ENCODE measurements around the gene CPN2.

DNA sequence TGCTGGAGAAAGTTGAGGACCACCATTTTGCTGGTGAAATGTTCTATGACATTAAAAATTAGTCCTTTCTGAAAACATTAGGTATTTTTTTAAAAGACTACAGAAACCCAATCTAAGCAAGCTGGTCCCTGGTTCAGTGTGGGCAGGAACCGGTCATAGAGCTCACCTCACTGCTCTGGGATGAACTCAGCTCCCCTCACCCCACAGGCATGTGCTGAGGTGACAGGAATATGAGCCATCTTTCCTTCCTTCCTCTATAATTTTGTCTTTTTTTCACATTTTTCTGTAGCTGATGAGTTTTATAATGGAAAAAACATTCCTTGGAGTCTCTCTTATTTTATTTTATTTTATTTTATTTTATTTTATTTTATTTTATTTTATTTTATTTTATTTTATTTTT is 26.6 kb upstream of the CPN2 start:
- no peak for TF ChIP-seq EZH2phosphoT487 (IDR thresholded peaks at IDR 0.05; ENCODE audit: unreplicated experiment)
- no peak for TF ChIP-seq ZNF114 (CRISPR knock-in tag; IDR thresholded peaks at IDR 0.05)
- TF ChIP-seq CTCF (conservative IDR thresholded peaks at IDR 0.05; ENCODE audit: low read depth in 2 of 2): no peak
- TF ChIP-seq POLR2AphosphoS5 (IDR thresholded peaks at IDR 0.05; ENCODE audit: low read depth): no peak
- no peak for TF ChIP-seq EZH2 (IDR thresholded peaks at IDR 0.05; ENCODE audit: low read depth, unreplicated experiment)
- TF ChIP-seq ZNF331 (CRISPR knock-in tag; IDR thresholded peaks at IDR 0.05; ENCODE audit: low read depth): no peak
- TF ChIP-seq CREB1 (CRISPR knock-in tag; IDR thresholded peaks at IDR 0.05; ENCODE audit: low read depth): no peak

Measured in GM23338 (cell line).